Activated CD8-positive, alpha-beta memory T cell treated with anti-CD3 and anti-CD28 coated beads for 48 hours (primary cell): ENCODE results near the gene WBP2NL.
"Not testable (repeated sequence)": the region's sequence is repeated elsewhere in the genome, so short reads cannot be mapped to it uniquely, and the experiment has no call there.

Experiments
- DNase-seq, 3 experiments: peaks; one replicate each; pipeline ENCODE4 v3.0.0-alpha.2; 2020; ENCODE audit warnings: low read depth in 2 of 3, low spot score in 2 of 3

Gene WBP2NL, protein sequence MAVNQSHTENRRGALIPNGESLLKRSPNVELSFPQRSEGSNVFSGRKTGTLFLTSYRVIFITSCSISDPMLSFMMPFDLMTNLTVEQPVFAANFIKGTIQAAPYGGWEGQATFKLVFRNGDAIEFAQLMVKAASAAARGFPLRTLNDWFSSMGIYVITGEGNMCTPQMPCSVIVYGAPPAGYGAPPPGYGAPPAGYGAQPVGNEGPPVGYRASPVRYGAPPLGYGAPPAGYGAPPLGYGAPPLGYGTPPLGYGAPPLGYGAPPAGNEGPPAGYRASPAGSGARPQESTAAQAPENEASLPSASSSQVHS

DNA sequence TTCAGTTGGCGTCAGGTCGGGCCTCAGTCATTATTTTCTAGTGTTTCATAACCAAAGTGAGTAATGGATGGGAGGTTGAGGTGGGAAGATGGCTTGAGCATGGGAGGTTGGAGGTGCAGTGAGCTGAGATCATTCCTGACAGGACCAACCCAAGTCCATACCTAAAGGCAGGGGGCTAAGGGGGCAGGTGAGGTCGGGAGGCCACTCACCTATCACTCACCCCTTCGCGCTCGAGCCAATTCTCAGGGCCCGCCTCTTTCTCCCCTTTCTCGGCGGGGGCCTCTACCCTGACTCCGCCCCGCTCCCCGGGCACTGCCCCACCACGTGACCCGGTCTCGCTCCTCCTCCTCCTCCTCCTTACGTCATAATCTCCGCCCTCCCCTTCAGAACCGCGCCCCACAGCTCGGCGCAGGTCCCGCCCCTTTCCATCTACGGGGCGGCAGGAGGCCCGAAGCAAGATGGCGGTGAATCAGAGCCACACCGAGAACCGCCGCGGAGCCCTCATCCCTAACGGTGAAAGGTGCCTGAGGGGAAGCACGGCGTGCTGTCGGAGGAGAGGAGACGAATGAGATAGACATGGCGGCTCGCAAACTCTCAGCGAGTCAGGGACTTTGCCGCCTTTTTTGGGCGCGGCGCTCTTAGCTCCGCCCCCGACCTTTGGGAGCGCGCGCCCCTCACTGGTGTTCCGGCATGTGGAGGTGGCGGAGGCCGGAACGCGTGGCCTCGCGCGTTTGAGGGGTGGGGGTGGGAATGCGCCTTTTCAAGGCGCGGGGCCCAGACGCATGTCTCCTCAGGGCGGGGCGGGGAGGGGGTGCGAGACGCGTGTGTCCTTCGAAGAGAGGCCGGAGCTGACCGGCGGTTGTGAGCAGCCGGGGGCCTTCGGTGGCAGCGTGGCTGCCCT, at the start of gene WBP2NL:
Gene WBP2NL, plus strand, starts transcription at position 428 of the 901 bp plus-strand sequence. Its CDS starts 31 bp downstream, at position 459.
- peak; percentile 47 to 64 (median 57) for DNase-seq

DNA sequence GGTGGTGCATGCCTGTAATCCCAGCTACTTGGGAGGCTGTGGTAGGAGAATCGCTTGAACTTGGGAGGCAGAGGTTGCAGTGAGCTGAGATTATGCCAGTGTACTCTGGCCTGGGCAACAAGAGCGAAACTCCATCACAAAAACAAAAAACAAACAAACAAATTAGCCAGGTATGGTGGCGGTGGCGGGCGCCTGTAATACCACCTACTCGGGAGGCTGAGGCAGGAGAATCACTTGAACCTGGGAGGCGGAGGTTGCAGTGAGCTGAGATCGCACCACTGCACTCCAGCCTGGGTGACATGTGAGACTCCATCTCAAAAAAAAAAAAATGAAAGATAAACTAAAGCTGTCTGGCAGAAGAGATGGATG, 49.7 kb upstream of the WBP2NL start:
- not testable (repeated sequence) for DNase-seq

DNA sequence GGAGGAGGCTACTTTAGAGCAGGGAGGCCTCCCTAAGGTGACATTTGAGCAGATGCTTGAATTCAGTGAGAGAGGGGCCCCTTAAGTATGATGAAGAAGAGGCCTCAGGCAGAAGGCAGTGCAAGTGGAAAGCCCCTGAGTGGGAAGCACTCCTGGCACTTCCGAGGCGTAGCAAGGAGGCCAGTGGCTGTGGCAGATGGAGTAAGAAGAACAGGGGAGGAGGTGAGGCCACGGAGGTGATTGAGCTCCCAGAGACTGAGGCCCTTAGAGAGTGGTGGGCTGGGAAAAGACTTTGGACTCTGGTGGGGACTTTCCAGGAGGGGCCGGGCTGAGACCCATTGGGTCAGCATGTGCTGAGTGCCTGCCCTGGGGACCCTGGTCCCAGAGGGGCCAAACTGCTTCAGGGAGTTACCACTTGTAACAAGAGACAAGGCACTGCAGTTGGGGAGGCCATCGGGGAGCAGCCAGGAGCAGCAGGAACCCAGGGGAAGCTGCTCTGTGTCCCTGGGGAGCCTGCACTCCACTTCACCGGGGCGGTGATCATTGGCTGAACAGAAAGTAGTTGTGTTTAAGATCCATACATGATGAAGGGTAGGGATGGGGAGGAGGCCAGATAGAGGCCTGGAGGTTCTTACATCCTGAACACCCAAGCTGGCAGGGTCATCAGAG, 49.2 kb upstream of the WBP2NL start:
- DNase-seq: no peak

DNA sequence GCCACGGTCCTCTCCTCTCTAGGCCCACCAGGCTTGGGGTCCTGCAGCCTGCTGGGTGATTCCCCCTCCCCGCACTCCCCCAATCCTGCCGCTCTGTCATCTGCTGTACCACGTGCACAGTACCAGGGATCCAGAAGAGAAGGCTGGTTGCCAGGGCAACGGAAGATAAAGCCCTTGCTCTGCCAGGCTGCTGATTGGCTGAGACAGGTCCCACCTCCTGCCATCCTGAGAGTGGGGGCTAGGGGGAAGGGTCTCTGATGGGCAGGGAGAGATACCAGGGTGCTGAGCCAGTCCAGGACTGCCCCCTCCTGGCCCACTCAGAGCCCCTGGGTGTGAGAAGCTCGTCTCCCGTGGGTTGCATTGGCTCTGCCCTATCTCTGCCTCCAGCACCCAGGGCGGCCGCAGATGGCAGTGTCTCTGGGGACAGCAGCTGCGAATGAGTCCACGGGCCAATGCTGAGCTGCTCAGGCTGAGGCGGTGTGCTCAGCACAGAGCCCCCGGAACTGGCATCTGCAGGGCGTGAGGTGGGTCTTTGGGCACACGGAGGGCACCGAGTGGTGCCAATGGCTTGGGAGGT, 46.6 kb upstream of the WBP2NL start, which contains the start of gene SMIM45:
Gene SMIM45, plus strand, starts transcription at position 253 of the 577 bp plus-strand sequence.
- no peak for DNase-seq

DNA sequence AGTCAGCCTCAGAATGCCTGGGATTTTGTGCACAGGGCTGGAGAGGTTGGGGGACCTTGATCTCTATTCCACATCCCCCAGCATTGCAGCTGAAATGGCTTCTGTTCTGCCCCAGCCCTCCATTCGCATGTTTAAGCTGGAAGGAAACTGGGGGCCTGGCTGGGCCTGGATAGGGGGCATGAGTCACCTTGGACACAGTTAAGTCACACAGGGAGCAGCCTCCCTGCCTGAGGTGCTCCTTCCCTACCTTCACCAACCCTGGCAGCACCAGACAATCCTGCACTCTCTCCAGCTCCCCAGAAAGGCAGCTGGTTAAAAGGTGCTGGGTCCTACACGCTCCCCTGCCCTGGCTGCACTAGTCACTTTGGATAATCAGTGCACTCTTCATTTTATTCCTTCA, 45.9 kb upstream of the WBP2NL start:
- no peak for DNase-seq

DNA sequence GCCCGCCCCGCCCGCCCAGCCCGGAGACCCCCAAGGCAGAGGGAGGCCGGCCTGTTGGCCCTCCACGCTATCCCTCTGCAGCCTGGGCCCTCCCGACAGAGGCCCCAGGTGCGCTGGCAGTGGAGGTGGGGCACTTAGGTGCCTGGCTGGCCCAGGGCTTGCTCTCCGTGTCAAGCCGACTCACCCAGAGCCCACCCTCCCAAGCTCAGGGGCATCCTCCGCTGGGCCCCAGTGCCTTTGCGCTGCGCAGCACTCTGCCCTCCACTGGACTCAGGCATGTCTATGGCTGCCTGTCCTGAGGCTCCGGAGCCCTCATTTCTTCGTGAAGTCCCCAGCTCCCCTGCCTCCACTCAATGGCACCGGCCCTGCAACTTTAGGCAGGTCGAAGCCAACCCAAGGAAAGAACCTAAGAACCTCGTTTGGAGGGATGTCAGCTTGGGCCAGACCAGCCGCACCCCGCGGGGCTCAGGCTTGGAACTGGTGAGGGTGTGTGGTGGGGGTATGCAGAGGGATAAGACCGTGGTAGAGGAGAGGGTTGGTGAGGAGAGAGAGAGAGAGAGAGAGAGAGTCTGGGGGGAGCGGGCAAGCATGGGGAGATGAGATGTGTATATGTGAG, 40.5 kb upstream of the WBP2NL start:
- DNase-seq: no peak

DNA sequence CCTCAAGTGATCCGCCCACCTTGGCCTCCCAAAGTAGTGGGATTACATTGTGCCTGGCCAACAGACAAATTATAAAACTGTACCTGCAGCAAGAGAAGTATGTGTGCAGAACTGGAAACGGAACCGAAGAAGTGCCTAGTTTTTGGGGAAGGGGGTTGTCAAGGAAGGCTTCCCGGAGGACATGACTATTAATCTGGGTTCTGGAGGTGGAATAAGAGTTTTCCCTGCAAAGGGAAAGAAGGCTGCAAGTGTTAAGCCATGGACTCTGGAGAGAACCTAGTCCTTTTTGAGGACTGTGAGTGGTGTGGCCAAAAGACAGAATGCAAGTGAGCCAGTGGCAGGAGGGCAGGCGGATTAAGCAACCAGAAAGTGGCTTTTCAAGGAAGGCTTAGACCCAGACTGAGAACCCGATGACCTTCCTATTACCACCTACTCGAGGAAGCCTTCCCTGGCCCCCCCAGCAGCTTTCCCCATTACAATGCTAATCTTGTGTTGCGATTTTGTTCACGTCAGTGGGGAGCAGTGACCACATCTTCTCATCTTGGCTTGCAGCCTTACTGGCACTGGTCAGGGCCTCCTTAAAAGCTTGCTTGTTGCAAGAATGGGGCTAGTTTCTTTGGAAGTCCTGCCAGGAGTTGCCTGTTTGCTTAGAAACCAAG, 35.0 kb upstream of the WBP2NL start:
- no peak for DNase-seq

DNA sequence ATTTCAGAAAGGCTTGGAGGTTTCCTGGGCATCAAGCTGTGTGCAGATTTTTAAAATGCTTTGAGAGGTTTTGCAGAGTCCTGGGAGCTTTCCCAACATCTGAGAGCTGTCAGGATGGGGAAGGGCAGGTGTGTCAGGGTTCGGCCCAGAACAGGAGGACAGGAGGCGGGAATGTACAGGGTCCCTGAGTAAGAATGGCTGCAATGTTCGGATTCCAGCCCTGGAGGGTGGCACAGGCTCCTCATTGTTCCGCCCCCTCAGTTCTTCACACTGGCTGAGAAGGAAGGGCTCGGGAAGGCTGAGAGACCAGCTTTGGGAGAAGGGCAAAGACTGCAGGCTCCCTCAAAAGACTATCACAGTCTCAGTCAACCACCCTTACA, 34.5 kb upstream of the WBP2NL start:
- no peak for DNase-seq

DNA sequence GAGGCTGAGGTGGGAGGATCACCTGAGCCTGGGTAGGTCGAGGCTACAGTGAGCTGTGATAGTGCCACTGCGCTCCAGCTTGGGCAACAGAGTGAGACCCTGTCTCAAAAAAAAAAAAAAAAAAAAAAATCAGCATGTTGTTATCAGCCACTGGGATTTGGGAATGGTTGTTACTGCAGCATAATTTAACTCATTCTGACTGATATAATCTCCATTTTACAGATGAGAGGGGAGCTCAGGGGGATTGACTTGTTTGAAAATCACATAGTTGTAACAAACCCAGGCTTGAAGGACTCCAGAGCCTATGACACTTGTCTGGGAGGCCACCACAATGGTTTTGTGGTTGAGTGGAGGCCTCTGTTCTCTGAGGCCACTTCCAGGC, 32.4 kb upstream of the WBP2NL start:
- DNase-seq: no peak

DNA sequence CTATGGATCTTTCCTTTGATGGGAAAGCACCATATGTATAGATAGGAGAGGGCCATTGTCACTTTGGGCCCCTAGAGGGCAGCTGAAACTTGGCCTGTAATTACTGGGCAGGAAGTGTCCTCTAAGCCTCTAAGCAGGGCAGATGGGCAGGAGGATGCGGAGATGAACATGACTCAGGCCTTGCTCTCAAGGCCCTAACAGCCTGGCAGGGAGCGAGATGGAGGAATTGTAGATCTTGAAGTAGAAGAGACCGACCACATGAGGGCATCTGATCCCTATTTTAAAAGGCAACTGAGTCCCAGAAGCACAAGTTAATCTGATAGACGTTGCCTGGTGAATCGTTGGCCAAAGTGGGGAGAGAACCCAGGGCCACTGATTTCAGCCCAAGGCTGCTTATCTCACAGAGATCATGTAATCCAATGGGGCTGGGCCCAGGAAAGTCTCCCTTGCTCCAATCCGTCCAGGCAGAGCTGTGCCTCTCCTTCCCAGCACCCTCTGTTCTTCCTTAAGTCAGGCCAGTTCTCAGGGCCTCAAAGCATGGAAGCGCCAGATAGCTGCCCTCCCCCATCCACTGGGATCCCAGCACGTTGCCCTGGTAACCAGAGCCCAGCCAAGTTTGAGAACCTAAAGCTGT, 31.9 kb upstream of the WBP2NL start:
- no peak for DNase-seq

DNA sequence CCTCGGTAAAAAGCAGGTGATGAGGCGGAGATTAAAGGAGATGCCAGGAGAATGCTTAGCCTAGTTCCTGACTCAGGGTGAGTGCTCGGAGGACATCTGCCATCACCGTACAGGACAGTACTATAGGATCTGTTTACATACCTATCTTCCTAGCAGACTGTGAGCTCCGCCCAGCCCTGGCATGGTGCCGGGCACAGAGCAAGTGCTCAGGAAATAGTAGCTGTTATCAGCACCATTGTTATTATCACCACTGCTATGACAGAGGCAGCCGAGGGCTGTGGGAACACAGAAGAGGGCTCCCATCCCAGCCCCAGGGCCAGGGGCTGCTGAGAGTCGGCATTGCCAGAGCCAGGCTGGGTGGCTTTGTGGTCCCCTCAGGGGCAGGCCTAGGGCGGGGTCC, 30.0 kb upstream of the WBP2NL start:
- DNase-seq: no peak

DNA sequence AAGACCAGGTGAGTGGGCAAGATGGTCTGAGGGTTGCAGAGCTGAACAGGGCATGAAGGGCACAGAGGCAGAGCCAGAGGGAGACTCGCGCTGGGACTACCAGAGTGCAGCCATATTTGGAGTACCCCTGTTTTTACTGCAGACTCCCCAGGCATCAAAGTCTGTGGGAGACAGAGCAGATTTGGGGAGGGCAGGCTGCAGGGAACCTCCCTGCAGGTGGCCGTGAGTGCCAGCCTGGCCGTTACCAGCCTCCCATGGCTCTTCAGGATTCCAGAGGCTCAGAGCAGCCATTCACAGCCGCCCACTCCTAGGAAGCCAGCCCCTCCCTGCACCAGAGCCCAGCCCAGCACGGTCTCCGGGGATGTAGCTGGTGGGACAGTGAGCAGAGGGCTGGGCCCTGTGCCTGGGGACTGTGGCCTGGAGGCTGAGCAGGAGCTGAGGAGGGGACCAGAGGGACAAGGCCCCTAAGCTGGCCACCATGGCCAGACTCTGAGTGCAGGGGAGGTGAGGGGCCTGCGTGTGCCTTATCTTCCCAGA, 29.4 kb upstream of the WBP2NL start, which contains the start of gene SEPTIN3:
Gene SEPTIN3, plus strand, starts transcription at position 334 of the 537 bp plus-strand sequence. CDS start 2,050 bp downstream, outside the sequence.
- DNase-seq: no peak

DNA sequence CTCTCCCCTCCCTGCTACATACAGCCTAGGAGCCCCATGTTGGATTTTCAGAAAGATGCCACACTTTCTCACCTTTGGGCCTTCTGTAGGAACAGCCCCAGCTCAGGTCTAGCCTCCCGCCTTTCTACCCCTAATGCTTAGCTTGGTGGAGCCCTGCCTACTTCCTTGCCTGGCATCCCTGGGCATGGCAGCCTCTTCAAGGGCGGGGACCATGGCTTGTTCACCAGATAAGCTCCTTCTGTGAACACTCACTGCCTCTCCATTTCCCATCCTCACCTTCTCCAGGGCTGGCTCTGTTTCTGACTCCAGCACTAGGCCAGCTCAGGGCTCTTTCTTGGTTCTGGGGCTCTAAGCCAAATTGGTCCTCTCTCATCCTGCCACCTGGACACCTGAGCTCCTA, 28.0 kb upstream of the WBP2NL start:
- DNase-seq: no peak

DNA sequence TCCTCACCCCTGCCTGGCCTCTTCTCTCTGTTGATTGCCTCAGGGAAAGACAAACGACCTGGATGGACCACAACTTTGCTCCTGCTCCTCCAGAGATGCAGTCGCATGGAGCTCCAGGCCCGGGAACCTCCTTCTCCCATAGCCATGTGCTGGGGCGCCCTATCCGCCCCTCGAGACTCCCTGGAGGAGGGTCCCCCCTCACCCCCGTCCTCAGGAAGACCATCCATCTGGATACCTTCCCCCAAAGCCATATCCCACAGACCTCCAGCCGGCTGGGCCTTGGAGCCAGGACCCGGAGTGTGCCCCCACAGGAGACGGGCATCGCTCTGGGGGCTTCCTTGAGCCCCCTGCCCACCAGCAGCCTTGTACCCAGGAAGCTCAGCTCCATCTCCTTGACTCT, 27.2 kb upstream of the WBP2NL start:
- no peak for DNase-seq

DNA sequence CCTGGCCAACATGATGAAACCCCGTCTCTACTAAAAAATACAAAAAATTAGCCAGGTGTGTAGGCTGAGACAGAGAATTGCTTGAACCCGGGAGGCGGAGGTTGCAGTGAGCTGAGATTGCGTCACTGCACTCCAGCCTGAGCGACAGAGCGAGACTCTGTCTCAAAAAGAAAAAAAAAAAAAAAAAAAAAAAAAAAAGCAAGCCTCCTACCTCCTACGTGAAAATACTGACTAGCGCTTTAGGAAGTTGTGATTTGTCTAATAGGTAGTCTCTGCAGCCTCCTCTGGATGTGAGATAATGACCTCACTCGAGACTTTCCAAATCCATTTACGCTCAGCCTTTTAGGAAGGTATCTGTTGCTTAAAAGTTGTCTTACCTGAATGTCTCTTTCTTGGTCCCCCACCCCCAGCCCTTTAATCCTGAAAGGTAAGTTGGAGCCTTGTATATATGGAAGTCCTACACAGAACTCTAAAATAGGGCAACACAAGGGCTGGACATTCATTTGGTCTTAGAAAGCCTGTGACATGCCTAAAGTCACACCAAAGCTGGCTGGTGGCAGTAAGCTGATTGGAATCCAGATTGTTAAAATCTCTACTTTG, 23.8 kb upstream of the WBP2NL start:
- DNase-seq: no peak

DNA sequence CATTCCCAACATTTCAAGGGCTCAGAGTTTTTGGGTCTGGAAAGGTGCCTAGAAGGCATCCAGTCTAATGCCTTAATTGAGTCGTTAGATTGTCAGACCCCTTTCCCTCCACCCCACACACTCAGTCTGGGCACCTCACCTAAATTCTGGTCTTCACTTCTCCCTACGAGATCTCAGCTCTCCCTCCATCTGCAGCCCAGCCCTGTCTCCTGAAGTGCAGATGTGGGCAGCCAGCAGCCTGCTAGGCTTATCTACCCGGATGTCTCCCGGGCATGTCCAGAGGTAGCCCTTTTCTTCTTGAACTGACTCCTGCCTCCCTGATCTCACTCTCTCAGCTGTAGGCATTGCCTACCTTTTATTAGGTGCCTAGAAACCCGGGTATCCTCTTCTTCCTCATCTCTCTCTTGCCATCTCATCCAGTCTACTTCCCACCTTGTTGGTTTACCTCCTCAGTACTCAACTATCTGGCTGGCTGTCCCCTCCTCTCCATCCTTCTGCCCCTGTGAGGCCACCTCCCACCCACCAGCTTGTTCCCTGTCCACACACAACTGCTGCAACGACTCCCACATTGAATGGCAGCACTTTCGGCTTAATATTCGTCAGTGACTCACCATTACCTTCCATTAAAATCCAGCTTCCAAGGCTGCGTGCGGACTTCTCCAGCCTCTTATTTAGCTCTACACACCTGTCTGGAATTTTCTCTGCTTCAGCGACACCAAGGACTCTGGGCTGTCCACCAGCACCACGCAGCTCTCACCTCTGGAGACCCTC, 23.1 kb upstream of the WBP2NL start:
- DNase-seq: no peak

DNA sequence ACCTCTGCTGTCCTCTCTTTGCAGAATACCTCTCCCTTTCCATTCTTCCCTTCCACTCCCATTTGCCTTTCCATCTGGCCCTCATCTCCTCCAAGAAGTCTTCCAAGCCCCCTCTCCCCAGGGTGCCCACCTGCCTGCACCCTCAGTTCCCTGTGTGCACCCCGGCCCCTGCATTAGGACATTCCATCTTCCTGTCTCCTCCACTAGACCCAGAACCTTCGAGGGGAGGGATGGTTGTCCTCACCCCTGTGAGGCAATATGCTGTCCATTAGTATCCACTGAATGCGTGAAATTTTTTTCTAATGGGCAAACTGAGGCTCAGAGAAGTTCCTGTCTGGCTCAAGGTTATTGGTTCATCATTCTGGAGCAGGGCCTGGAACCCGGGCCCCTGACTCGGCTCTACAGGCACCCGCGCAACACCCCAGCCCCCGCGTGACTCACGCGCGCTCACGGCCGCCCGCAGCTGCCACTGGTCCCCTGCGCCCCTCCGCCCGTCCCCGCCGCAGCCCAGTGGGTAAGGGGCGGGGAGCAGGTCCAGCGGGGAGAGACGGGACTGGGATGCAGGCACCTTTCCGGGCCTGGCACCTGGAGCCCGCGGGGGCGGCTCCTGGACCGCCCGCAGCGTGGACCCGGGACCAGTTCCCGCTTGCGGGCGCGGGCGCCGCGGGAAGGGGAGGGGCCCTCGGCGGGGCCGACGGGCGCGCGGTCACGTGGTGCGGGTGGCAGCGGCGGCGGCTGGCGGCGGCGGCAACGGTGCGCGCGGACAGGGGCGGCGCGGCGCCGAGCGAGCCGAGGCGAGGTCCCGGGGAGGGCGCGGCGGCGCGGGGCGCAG, 22.3 kb upstream of the WBP2NL start:
- no peak for DNase-seq
